GM12872 (cell line): ENCODE results near the gene FAM222B.

Experiments
- CTCF ChIP-seq: IDR thresholded peaks from 3 replicates; pipeline ENCODE4 v1.5.1; 2011; ENCODE audit warnings: low read depth, mild to moderate bottlenecking, low read length, moderate library complexity; ENCODE audit not compliant: insufficient read depth

FAM222B gene

GRCh38 chr17:28846231-28846630 lies 3.6 kb upstream of the FAM222B start:
- no peak for TF ChIP-seq CTCF

GRCh38 chr17:28843816-28844148 lies 1.2 kb upstream of the FAM222B start:
- no peak for TF ChIP-seq CTCF

GRCh38 chr17:28841901-28842281 lies 699 bp downstream of the FAM222B start:
- no peak for TF ChIP-seq CTCF

- no peak for TF ChIP-seq CTCF
These were observed 3.4 kb downstream of the FAM222B start for GRCh38 chr17:28839221-28839620.

GRCh38 chr17:28834420-28834819 lies 8.2 kb downstream of the FAM222B start:
- no peak for TF ChIP-seq CTCF

- no peak for TF ChIP-seq CTCF
These were observed 14.1 kb downstream of the FAM222B start for GRCh38 chr17:28828294-28829040.

GRCh38 chr17:28827672-28828071 lies 14.9 kb downstream of the FAM222B start:
- no peak for TF ChIP-seq CTCF
